Vagina (tissue), 2 donors: ENCODE data around the gene RIC8A. TPM values are rescaled to one million over a fixed set of nuclear protein-coding genes. Genes with fewer than 3 reads are reported as not detected.
A peak's percentile ranks its signal among the peaks of the same experiment; 100 is the strongest.

Experiments used
- DNase-seq, 2 donors: peaks; one replicate each; pipeline ENCODE4 v3.0.0-alpha.2; 2017; ENCODE audit errors: extremely low spot score in 2 of 2
- H3K27ac ChIP-seq: fragments of 200-600 bp; sonication (generic); one replicate; pipeline ENCODE4 v1.5.1; 2019
- H3K27me3 ChIP-seq: fragments of 200-600 bp; sonication (generic); one replicate; pipeline ENCODE4 v1.5.1; 2019
- H3K36me3 ChIP-seq, 2 donors: fragments of 200-600 bp; sonication (generic); one replicate each; pipeline ENCODE4 v1.5.1; 2017 to 2019
- H3K4me1 ChIP-seq: fragments of 200-600 bp; sonication (generic); one replicate; pipeline ENCODE4 v1.5.1; 2019
- H3K4me3 ChIP-seq, 2 donors: fragments of 200-600 bp; sonication (generic); 1 replicate in 1 of 2; 2 replicates in 1 of 2; pipeline ENCODE4 v1.5.1; 2016 to 2019
- H3K9me3 ChIP-seq: fragments of 200-600 bp; sonication (generic); one replicate; pipeline ENCODE4 v1.5.1; 2019
- POLR2A ChIP-seq, 2 donors: fragments of 450-650 bp; IDR thresholded peaks; one replicate each; pipeline ENCODE4 v1.6.1; 2017; ENCODE audit warnings: antibody characterized with exemption in 2 of 2, mild to moderate bottlenecking in 2 of 2, moderate library complexity in 2 of 2
- POLR2AphosphoS5 ChIP-seq, 2 donors: sonication (generic); formaldehyde crosslinking; IDR thresholded peaks; one replicate each; pipeline ENCODE4 v1.9.0; 2017; ENCODE audit warnings: antibody characterized with exemption in 2 of 2, mild to moderate bottlenecking in 2 of 2, low read depth in 1 of 2; ENCODE audit not compliant: insufficient read depth in 1 of 2
- intact Hi-C: fragments of 100-400 bp; cut with DNase I; formaldehyde crosslinking; loops from one replicate; pipeline ENCODE4 v1.15.1; 2023
- total RNA-seq: library from RNA; depleted of rRNA; stranded (reverse); fragments of >200 nt; gene quantifications from one replicate; pipeline ENCODE4 v1.2.3, GENCODE V29; 2016
- TF ChIP-seq, protein P1 (sequence below), 3 experiments: fragments of 450-650 bp in 2 of 3; fragments of 200-600 bp in 1 of 3; sonication (generic) in 1 of 3; IDR thresholded peaks; one replicate each; pipeline ENCODE4 v1.5.1; 2017 to 2019; ENCODE audit warnings: antibody characterized with exemption in 3 of 3, mild to moderate bottlenecking in 2 of 3, moderate library complexity in 2 of 3

Gene RIC8A
- total RNA-seq, 1 donor from 2014 or later = 90.1 TPM

DNA sequence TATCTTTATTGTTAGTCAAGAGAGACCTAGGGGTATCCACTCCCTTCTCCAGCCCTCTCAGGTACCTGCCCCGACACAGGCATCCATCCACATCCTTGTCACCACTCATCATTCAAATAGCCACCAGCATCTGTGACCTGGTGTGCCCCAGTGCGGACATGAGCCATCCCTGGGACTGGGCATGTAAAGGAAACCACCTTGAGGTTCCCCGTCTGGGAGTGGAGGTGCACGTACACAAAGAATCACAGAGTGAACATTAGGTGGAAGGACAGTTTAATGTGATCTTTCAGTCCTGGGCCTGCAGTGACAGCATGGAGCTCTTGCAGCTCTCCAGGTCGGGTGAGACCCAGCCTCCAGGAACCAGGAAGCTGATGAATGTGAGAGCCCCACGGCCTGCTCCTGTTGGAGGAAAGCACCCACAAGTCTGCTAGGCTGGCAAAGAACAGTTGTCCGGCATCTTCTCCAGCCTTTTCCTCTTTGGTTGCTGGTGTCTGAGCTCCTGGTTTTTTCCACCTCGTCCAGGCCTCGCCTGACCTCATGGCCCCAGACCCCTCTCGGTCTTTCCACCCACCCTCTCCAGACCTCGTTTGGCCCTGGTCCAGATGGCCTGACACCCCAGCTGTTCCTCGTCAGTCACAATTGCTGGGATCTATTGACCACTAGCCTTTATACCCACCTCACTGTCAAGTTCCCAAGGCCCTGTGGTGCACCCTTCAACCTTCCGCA lies 45.8 kb downstream of the RIC8A start:
- DNase-seq = peak in 1 of 2 donors; percentile 95
- intact Hi-C loops = loop anchor here (10.0 kb wide), 1 partner anchor 191 kb away; the partner anchor contains the start of gene ANO9
- H3K36me3 ChIP-seq = peaks cover 0 to 47% of the 10 kb centered on the region in 2 donors
- no peak overlapping the region for H3K4me3 ChIP-seq
- H3K27ac ChIP-seq = no peak overlapping the region
- H3K4me1 ChIP-seq = no peaks in the 10 kb centered on the region
- no peaks in the 10 kb centered on the region for H3K9me3 ChIP-seq
- no peak for TF ChIP-seq POLR2A (IDR thresholded peaks at IDR 0.05)
- no peak for TF ChIP-seq POLR2AphosphoS5 (IDR thresholded peaks at IDR 0.05; ENCODE audit: insufficient read depth in 1 of 2, low read depth in 1 of 2)
- TF ChIP-seq, protein P1, sequence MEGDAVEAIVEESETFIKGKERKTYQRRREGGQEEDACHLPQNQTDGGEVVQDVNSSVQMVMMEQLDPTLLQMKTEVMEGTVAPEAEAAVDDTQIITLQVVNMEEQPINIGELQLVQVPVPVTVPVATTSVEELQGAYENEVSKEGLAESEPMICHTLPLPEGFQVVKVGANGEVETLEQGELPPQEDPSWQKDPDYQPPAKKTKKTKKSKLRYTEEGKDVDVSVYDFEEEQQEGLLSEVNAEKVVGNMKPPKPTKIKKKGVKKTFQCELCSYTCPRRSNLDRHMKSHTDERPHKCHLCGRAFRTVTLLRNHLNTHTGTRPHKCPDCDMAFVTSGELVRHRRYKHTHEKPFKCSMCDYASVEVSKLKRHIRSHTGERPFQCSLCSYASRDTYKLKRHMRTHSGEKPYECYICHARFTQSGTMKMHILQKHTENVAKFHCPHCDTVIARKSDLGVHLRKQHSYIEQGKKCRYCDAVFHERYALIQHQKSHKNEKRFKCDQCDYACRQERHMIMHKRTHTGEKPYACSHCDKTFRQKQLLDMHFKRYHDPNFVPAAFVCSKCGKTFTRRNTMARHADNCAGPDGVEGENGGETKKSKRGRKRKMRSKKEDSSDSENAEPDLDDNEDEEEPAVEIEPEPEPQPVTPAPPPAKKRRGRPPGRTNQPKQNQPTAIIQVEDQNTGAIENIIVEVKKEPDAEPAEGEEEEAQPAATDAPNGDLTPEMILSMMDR (IDR thresholded peaks at IDR 0.05) = no peak
- H3K27me3 ChIP-seq = no peaks in the 10 kb centered on the region

DNA sequence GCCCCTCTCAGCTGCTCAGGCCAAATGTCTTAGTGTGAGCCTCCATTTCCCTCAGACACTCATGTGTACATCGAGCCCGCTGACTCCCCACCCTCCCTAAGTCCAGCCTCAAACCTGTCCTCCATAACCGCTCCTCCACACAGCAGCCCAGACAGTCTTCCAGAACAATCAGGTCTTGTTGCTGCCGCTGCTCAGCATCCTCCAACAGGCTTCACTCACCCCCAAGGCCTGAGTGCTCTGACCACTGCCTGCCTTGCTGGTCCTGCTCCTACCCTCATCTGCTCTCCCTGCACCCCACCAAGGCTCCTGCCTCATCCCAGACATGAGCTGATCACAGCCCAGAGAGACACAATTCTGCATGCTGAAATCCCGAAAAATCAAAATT lies 46.4 kb downstream of the RIC8A start:
- Histone ChIP-seq H3K9me3 (no peaks in the 10 kb centered on the region), H3K4me1 (no peaks in the 10 kb centered on the region), H3K27ac (no peak overlapping the region), H3K27me3 (no peaks in the 10 kb centered on the region), H3K36me3 (peaks cover 0 to 42% of the 10 kb centered on the region in 2 donors), H3K4me3 (no peak overlapping the region)
- peak in 1 of 2 donors; percentile 61 for DNase-seq
- TF ChIP-seq, protein P1 (IDR thresholded peaks at IDR 0.05) = no peak
- no peak for TF ChIP-seq POLR2AphosphoS5 (IDR thresholded peaks at IDR 0.05; ENCODE audit: insufficient read depth in 1 of 2, low read depth in 1 of 2)
- TF ChIP-seq POLR2A (IDR thresholded peaks at IDR 0.05) = no peak
- intact Hi-C loops = loop anchor here (10.0 kb wide), 1 partner anchor 191 kb away; the partner anchor contains the start of gene ANO9

DNA sequence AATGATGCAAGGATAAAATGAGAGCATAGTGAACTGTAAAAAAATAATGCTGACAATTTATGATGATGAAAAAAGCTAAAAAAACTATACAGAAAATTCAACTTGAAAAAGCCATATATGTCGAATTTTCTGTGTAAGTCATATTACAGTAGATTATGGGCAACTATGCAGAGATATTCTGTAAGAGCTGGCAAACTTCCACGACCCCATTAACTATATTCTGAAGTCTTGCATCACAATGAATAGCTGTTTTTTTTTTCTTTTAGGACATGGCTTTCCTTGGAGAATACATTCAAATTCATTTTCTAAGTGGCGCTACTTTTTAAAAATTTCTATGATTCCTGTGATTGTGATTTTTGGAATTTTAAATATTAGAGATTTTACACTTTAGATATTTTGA lies 47.7 kb downstream of the RIC8A start:
- intact Hi-C loops = loop anchor here (10.0 kb wide), 1 partner anchor 190 kb away; the partner anchor contains the start of gene ANO9

DNA sequence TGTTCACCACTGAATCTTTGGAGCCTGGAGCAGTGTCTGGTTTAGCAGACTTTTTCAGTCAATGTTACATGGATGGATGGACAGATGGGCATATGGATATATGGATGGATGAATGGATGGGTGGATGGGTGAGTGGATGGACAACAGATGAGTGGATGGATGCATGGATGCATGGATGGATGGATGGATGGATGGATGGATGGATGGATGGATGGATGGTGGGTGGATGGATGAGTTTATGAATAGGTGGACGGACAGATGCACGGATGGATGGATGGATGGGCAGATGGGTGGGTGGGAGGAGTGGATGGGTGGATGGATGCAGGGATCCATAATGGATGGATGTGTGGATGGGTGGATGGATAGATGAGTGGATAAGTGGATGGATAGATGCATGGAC lies 48.3 kb downstream of the RIC8A start:
- intact Hi-C loops = loop anchor here (10.0 kb wide), 1 partner anchor 189 kb away; the partner anchor contains the start of gene ANO9
- Histone ChIP-seq H3K9me3 (no peaks in the 10 kb centered on the region), H3K4me3 (no peak overlapping the region), H3K27me3 (no peaks in the 10 kb centered on the region), H3K36me3 (peaks cover 0 to 25% of the 10 kb centered on the region in 2 donors), H3K27ac (no peak overlapping the region), H3K4me1 (no peaks in the 10 kb centered on the region)
- TF ChIP-seq, protein P1 (IDR thresholded peaks at IDR 0.05) = no peak
- TF ChIP-seq POLR2AphosphoS5 (IDR thresholded peaks at IDR 0.05; ENCODE audit: insufficient read depth in 1 of 2, low read depth in 1 of 2) = no peak
- no peak for TF ChIP-seq POLR2A (IDR thresholded peaks at IDR 0.05)
- DNase-seq = no peak

More for the DNA sequence above, 47.7 kb downstream of the RIC8A start:
- no peaks in the 10 kb centered on the region for H3K9me3 ChIP-seq
- H3K4me3 ChIP-seq = no peak overlapping the region
- no peaks in the 10 kb centered on the region for H3K4me1 ChIP-seq
- TF ChIP-seq POLR2A (IDR thresholded peaks at IDR 0.05) (no peak), POLR2AphosphoS5 (IDR thresholded peaks at IDR 0.05; ENCODE audit: insufficient read depth in 1 of 2, low read depth in 1 of 2) (no peak)
- TF ChIP-seq, protein P1 (IDR thresholded peaks at IDR 0.05) = no peak
- peaks cover 0 to 31% of the 10 kb centered on the region in 2 donors for H3K36me3 ChIP-seq
- no peaks in the 10 kb centered on the region for H3K27me3 ChIP-seq
- no peak overlapping the region for H3K27ac ChIP-seq
- DNase-seq = no peak
